ENCODE data around the gene GMEB1.

Gene GMEB1

DNA sequence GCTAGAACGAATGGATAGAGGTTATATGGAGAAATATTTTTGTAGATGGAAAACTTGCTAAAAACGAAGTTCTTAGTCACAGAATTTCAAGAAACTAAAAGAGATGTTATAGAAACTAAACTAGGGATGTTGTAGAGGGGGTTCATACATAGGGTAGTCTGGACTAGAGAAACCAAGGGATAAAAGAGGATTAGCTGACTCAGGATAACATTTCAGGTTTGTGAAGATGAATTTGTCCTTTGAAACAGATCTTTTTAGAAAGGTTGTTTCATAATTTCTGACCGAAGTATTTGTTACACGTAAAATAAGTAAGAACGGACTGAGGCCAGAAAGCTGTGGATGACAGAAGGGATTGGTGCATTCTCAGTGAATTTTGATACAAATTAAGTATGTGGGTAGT is 81.7 kb downstream of the GMEB1 start (continued):
- TF ChIP-seq TOX (CRISPR knock-in tag; IDR thresholded peaks at IDR 0.05; ENCODE audit: borderline replicate concordance) (no peak), ZFP30 (CRISPR knock-in tag; IDR thresholded peaks at IDR 0.05) (no peak), ZFP3 (CRISPR knock-in tag; IDR thresholded peaks at IDR 0.05) (no peak), ZNF565 (CRISPR knock-in tag; conservative IDR thresholded peaks at IDR 0.05; ENCODE audit: low read depth) (no peak), ZNF70 (CRISPR knock-in tag; IDR thresholded peaks at IDR 0.05) (no peak), TCF4 (CRISPR knock-in tag; IDR thresholded peaks at IDR 0.05; ENCODE audit: borderline replicate concordance) (no peak)
- TF ChIP-seq, protein P1, sequence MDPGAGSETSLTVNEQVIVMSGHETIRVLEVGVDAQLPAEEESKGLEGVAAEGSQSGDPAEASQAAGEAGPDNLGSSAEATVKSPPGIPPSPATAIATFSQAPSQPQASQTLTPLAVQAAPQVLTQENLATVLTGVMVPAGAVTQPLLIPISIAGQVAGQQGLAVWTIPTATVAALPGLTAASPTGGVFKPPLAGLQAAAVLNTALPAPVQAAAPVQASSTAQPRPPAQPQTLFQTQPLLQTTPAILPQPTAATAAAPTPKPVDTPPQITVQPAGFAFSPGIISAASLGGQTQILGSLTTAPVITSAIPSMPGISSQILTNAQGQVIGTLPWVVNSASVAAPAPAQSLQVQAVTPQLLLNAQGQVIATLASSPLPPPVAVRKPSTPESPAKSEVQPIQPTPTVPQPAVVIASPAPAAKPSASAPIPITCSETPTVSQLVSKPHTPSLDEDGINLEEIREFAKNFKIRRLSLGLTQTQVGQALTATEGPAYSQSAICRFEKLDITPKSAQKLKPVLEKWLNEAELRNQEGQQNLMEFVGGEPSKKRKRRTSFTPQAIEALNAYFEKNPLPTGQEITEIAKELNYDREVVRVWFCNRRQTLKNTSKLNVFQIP (CRISPR knock-in tag; IDR thresholded peaks at IDR 0.05; ENCODE audit: borderline replicate concordance, low read depth): no peak

DNA sequence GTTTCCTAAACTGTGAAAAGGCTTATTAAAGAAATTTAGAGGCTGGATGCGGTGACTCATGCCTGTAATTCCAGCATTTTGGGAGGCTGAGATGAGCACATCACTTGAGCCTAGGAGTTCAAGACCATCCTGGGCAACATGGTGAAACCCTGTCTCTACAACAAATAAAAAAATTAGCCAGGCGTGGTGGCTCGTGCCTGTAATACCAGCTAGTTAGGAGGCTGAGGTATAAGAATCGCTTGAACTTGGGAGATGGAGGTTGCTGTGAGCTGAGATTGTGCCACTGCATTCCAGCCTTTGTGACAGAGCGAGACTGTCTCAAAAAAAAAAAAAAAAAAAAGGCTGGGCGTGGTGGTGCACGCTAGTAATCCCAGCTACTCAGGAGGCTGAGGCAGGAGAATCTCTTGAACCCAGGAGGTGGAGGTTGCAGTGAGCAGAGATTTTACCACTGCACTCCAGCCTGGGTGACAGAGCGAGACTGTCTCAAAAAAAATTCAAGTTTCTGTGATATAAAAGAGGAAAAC is 82.2 kb downstream of the GMEB1 start:
- peak; percentile 9; the same call in 2 of the 3 replicates for ATAC-seq

DNA sequence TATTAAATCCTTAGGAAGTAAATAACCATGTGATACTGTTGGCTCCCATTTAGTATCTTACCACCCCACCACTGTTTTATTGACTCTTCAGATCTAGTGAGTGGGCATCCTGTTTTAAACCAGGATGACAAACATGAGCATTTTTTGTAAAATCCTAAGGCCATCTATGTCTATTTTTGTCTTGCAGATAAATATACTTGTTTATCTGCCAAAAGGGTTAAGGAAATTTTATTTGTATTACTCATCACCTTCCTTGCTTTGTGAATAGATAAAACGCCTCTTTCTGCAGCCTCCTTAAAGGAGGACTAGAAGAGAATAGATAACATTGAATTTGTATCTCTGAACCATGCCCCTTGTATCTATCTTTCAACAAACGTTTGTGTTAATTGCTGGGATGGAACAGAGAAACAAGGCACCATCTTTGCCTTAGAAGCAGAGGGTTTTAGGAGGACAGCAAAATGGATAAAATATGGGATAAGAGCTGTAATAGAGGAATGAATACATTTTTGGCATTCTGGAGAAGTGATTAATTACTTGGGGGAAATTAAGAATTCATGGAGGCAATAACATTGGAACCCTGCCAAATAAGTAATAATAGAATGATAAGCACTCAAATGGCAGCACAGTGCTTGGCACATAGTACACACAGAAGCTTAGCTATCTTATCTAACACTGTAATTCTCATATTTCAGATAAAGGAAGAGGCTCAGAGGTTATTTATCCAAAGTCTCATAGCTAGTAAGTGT is 82.9 kb downstream of the GMEB1 start:
- TF ChIP-seq ZC3H10 (CRISPR knock-in tag; IDR thresholded peaks at IDR 0.05) (no peak), TCF4 (CRISPR knock-in tag; IDR thresholded peaks at IDR 0.05; ENCODE audit: borderline replicate concordance) (no peak), OSR1 (CRISPR knock-in tag; IDR thresholded peaks at IDR 0.05) (no peak), ISL1 (CRISPR knock-in tag; IDR thresholded peaks at IDR 0.05) (no peak), ESRRG (CRISPR knock-in tag; IDR thresholded peaks at IDR 0.05) (no peak), PPARA (CRISPR knock-in tag; IDR thresholded peaks at IDR 0.05; ENCODE audit: borderline replicate concordance) (no peak)
- peak; percentile 70 for ATAC-seq

DNA sequence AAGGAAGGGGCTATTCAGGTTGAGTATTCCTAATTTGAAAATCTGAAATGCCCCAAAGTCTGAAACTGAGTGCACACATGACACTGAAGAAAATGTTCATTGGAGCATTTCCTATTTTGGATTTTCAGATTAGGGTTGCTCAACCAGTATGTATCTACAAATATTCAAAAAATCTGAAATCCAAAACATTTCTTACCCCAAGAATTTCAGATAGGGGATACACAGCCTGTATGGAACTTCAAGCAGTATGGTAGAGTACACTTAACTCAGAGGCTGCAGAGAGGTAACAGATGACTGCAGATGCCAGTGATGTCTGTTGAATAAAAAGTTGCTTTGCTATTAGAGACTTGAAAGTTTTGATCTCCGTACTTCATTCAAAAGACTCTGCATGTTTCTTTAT is 87.1 kb downstream of the GMEB1 start:
- no peak for TF ChIP-seq SNAI2 (CRISPR knock-in tag; IDR thresholded peaks at IDR 0.05)
- TF ChIP-seq ZNF70 (CRISPR knock-in tag; IDR thresholded peaks at IDR 0.05): no peak
- TF ChIP-seq, protein P2, sequence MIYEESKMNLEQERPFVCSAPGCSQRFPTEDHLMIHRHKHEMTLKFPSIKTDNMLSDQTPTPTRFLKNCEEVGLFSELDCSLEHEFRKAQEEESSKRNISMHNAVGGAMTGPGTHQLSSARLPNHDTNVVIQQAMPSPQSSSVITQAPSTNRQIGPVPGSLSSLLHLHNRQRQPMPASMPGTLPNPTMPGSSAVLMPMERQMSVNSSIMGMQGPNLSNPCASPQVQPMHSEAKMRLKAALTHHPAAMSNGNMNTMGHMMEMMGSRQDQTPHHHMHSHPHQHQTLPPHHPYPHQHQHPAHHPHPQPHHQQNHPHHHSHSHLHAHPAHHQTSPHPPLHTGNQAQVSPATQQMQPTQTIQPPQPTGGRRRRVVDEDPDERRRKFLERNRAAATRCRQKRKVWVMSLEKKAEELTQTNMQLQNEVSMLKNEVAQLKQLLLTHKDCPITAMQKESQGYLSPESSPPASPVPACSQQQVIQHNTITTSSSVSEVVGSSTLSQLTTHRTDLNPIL (CRISPR knock-in tag; IDR thresholded peaks at IDR 0.05; ENCODE audit: low read depth): no peak
- TF ChIP-seq TCF4 (CRISPR knock-in tag; IDR thresholded peaks at IDR 0.05; ENCODE audit: borderline replicate concordance): no peak
- TF ChIP-seq GLIS3 (CRISPR knock-in tag; IDR thresholded peaks at IDR 0.05): no peak
- ATAC-seq: no peak

DNA sequence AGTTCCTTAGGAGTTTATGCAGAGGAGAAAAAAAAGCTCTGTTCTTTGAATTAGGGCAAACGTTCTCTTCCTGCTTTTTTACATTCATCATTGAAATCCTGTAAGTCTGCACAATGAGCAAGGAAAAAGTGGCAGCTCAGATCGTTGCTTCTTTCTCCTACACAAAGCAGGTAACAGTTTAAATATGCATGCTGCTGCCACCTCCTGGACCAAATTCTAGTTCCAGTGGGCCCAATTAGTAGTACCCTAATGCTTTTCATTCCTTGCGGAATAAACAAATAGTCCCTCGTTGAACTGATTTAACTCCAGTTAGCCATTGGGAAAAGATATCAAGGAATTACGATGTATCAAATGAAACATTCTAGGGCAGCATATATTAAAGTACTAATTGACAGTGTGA is 88.3 kb downstream of the GMEB1 start:
- ATAC-seq: peak; percentile 47; the same call in 2 of the 3 replicates
- TF ChIP-seq PPARA (CRISPR knock-in tag; IDR thresholded peaks at IDR 0.05; ENCODE audit: borderline replicate concordance): no peak
- TF ChIP-seq RARB (CRISPR knock-in tag; IDR thresholded peaks at IDR 0.05): no peak
- no peak for TF ChIP-seq ZNF8 (CRISPR knock-in tag; IDR thresholded peaks at IDR 0.05)
- TF ChIP-seq, protein P3, sequence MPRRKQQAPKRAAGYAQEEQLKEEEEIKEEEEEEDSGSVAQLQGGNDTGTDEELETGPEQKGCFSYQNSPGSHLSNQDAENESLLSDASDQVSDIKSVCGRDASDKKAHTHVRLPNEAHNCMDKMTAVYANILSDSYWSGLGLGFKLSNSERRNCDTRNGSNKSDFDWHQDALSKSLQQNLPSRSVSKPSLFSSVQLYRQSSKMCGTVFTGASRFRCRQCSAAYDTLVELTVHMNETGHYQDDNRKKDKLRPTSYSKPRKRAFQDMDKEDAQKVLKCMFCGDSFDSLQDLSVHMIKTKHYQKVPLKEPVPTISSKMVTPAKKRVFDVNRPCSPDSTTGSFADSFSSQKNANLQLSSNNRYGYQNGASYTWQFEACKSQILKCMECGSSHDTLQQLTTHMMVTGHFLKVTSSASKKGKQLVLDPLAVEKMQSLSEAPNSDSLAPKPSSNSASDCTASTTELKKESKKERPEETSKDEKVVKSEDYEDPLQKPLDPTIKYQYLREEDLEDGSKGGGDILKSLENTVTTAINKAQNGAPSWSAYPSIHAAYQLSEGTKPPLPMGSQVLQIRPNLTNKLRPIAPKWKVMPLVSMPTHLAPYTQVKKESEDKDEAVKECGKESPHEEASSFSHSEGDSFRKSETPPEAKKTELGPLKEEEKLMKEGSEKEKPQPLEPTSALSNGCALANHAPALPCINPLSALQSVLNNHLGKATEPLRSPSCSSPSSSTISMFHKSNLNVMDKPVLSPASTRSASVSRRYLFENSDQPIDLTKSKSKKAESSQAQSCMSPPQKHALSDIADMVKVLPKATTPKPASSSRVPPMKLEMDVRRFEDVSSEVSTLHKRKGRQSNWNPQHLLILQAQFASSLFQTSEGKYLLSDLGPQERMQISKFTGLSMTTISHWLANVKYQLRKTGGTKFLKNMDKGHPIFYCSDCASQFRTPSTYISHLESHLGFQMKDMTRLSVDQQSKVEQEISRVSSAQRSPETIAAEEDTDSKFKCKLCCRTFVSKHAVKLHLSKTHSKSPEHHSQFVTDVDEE (CRISPR knock-in tag; IDR thresholded peaks at IDR 0.05): no peak
- TF ChIP-seq TCF4 (CRISPR knock-in tag; IDR thresholded peaks at IDR 0.05; ENCODE audit: borderline replicate concordance): no peak
- no peak for TF ChIP-seq ZNF565 (CRISPR knock-in tag; conservative IDR thresholded peaks at IDR 0.05; ENCODE audit: low read depth)
- TF ChIP-seq ESRRG (CRISPR knock-in tag; IDR thresholded peaks at IDR 0.05): no peak
- TF ChIP-seq, protein P4, sequence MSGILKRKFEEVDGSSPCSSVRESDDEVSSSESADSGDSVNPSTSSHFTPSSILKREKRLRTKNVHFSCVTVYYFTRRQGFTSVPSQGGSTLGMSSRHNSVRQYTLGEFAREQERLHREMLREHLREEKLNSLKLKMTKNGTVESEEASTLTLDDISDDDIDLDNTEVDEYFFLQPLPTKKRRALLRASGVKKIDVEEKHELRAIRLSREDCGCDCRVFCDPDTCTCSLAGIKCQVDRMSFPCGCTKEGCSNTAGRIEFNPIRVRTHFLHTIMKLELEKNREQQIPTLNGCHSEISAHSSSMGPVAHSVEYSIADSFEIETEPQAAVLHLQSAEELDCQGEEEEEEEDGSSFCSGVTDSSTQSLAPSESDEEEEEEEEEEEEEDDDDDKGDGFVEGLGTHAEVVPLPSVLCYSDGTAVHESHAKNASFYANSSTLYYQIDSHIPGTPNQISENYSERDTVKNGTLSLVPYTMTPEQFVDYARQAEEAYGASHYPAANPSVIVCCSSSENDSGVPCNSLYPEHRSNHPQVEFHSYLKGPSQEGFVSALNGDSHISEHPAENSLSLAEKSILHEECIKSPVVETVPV (CRISPR knock-in tag; IDR thresholded peaks at IDR 0.05): no peak
- TF ChIP-seq, protein P2 (CRISPR knock-in tag; IDR thresholded peaks at IDR 0.05; ENCODE audit: low read depth): no peak
- no peak for TF ChIP-seq SNAI2 (CRISPR knock-in tag; IDR thresholded peaks at IDR 0.05)
- TF ChIP-seq ARNTL (CRISPR knock-in tag; IDR thresholded peaks at IDR 0.05; ENCODE audit: borderline replicate concordance, low read depth): no peak
- TF ChIP-seq, protein P1 (CRISPR knock-in tag; IDR thresholded peaks at IDR 0.05; ENCODE audit: borderline replicate concordance, low read depth): no peak
